Breast epithelium (tissue), 3 donors: ENCODE data around the gene CHST9.

Experiments used
- CTCF ChIP-seq, 3 donors: fragments of 450-650 bp; IDR thresholded peaks; one replicate each; pipeline ENCODE4 v1.5.1; 2016 to 2017; ENCODE audit warnings: antibody characterized with exemption in 3 of 3, mild to moderate bottlenecking in 3 of 3, moderate library complexity in 3 of 3
- POLR2A ChIP-seq: fragments of 450-650 bp; IDR thresholded peaks from one replicate; pipeline ENCODE4 v1.6.1; 2016; ENCODE audit warnings: antibody characterized with exemption, mild to moderate bottlenecking, moderate library complexity
- POLR2AphosphoS5 ChIP-seq, 3 donors: sonication (generic); formaldehyde crosslinking; IDR thresholded peaks; one replicate each; pipeline ENCODE4 v1.6.1; 2017; ENCODE audit warnings: antibody characterized with exemption in 3 of 3

DNA sequence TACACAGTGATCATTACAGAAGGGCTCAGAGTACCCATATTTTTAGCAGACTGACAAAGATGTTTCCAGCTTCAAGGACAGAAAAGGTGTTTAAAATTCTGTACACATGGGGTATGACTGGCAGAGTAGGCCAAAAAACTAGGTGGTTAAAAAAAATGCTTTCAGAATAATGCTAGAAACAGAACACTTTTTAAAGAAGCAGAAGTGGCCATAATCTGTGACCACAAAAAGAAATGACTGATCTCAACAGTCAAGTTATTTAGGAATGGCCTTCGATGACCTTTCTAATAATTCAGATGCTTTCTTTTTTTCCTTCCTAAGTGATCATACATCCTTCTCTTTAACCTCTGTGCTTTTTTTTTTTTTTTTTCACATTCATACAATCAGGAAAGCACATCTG, 315.5 kb downstream of the CHST9 start:
- TF ChIP-seq CTCF (IDR thresholded peaks at IDR 0.05), result no peak
- TF ChIP-seq POLR2AphosphoS5 (IDR thresholded peaks at IDR 0.05), result no peak
- TF ChIP-seq POLR2A, result no peak
